HepG2 (cell line): ENCODE data around the gene SLC5A5. TPM values are rescaled to one million over a fixed set of nuclear protein-coding genes. Genes with fewer than 3 reads are reported as not detected.

ENCODE experiments used
- CREM ChIP-seq, 2 experiments: sonication (generic) in 1 of 2; formaldehyde crosslinking in 1 of 2; IDR thresholded peaks; 2 replicates each; pipeline versions ENCODE4 v1.4.0 to v1.6.1; 2016 to 2020; ENCODE audit warnings: antibody characterized with exemption in 1 of 2, mild to moderate bottlenecking in 1 of 2, missing genetic modification reagents in 1 of 2
- ISX ChIP-seq: sonication (generic); formaldehyde crosslinking; conservative IDR thresholded peaks from 2 replicates; pipeline ENCODE4 v1.5.0; 2020; ENCODE audit warnings: missing genetic modification reagents
- MIXL1 ChIP-seq: IDR thresholded peaks from 2 replicates; pipeline ENCODE4 v1.6.1; 2016
- NFAT5 ChIP-seq: sonication (generic); formaldehyde crosslinking; IDR thresholded peaks from 2 replicates; pipeline ENCODE4 v1.4.0; 2020; ENCODE audit warnings: missing genetic modification reagents
- PRPF4 ChIP-seq: fragments of 200-400 bp; formaldehyde crosslinking; IDR thresholded peaks from 2 replicates; pipeline ENCODE4 v1.6.1; 2016; ENCODE audit warnings: low read length, low read depth; ENCODE audit not compliant: poor library complexity, severe bottlenecking
- RBAK ChIP-seq: sonication (generic); formaldehyde crosslinking; IDR thresholded peaks from 2 replicates; pipeline ENCODE4 v1.5.1; 2020; ENCODE audit warnings: mild to moderate bottlenecking, missing genetic modification reagents
- SRF ChIP-seq: IDR thresholded peaks from 2 replicates; pipeline ENCODE4 v1.6.1; 2011; ENCODE audit warnings: mild to moderate bottlenecking, low read depth, low read length, moderate library complexity
- THAP9 ChIP-seq: sonication (generic); formaldehyde crosslinking; IDR thresholded peaks from 2 replicates; pipeline ENCODE4; 2020; ENCODE audit warnings: missing genetic modification reagents, mild to moderate bottlenecking, borderline replicate concordance
- ZNF225 ChIP-seq: sonication (generic); formaldehyde crosslinking; IDR thresholded peaks from 2 replicates; pipeline ENCODE4 v1.4.0; 2020; ENCODE audit warnings: mild to moderate bottlenecking, missing genetic modification reagents
- ZNF260 ChIP-seq: sonication (generic); formaldehyde crosslinking; IDR thresholded peaks from 2 replicates; pipeline ENCODE4 v1.4.0; 2020; ENCODE audit warnings: missing genetic modification reagents, low read depth, mild to moderate bottlenecking, borderline replicate concordance
- ZNF276 ChIP-seq: sonication (generic); formaldehyde crosslinking; IDR thresholded peaks from 2 replicates; pipeline ENCODE4 v1.4.0; 2020; ENCODE audit warnings: mild to moderate bottlenecking, low read depth, missing genetic modification reagents
- ZNF704 ChIP-seq: sonication (generic); formaldehyde crosslinking; IDR thresholded peaks from 2 replicates; pipeline ENCODE4 v1.8.1; 2023; ENCODE audit warnings: mild to moderate bottlenecking, inconsistent platforms, moderate library complexity, missing genetic modification reagents, borderline replicate concordance
- ZSCAN5A ChIP-seq: sonication (generic); formaldehyde crosslinking; IDR thresholded peaks from 2 replicates; pipeline ENCODE4 v1.8.0; 2022; ENCODE audit warnings: mild to moderate bottlenecking, missing genetic modification reagents, borderline replicate concordance
- polyA plus RNA-seq, 8 experiments: library from polyadenylated mRNA; depleted of rRNA in 3 of 8; stranded (reverse) in 7 of 8; unstranded in 1 of 8; fragments of >200 nt; fragmentation: Illumina TruSeq in 4 of 8; extraction: Trizol in 4 of 8; gene quantifications; 2 replicates each; pipeline versions ENCODE4 v1.2.1 to v1.2.3, GENCODE V29; 2011 to 2016; ENCODE audit warnings: low read depth in 4 of 8, missing spikeins in 1 of 8, mixed read lengths in 1 of 8; ENCODE audit not compliant: insufficient read depth in 1 of 8
- total RNA-seq, 5 experiments: library from RNA; depleted of rRNA; stranded (reverse); fragments of >200 nt; fragmentation: Illumina TruSeq; extraction: Trizol; gene quantifications; 2 replicates each; pipeline ENCODE4 v1.2.3, GENCODE V29; 2016; ENCODE audit warnings: low read depth in 1 of 5

Gene SLC5A5
- total and polyA plus RNA-seq, 2 of the 13 experiments (the other 11 are each of a cell fraction or from before 2014, with no cell fraction given) = not detected

- no peak for TF ChIP-seq NFAT5
- TF ChIP-seq ZSCAN5A (CRISPR knock-in tag) = no peak
- peak; percentile 25; the same call in 1 of the 2 replicates for TF ChIP-seq MIXL1
- no peak for TF ChIP-seq ZNF276 (CRISPR knock-in tag)
- TF ChIP-seq THAP9 (CRISPR knock-in tag) = peak; percentile 97
- no peak for TF ChIP-seq ZNF225 (CRISPR knock-in tag)
- TF ChIP-seq ZNF260 (CRISPR knock-in tag) = no peak
- TF ChIP-seq ISX = no peak
- no peak for TF ChIP-seq PRPF4
- TF ChIP-seq ZNF704 (CRISPR knock-in tag) = no peak
- peak; percentile 100 for TF ChIP-seq CREM (IDR thresholded peaks at IDR 0.05)
- TF ChIP-seq CREM (CRISPR knock-in tag; IDR thresholded peaks at IDR 0.05) = peak; percentile 96
- no peak for TF ChIP-seq RBAK (CRISPR knock-in tag)
- TF ChIP-seq SRF = no peak
These were observed 61.0 kb downstream of the SLC5A5 start, which contains the start of gene CCDC124 (continued) for GRCh38 chr19:17932485-17933338.
